ENCODE measurements around the gene NSUN7. TPM values are rescaled to one million over a fixed set of nuclear protein-coding genes. Genes with fewer than 3 reads are reported as not detected.

Gene NSUN7
- total and polyA plus RNA-seq, 9 of the 15 experiments (the other 6 are each of a cell fraction or from before 2014, with no cell fraction given), result not detected

DNA sequence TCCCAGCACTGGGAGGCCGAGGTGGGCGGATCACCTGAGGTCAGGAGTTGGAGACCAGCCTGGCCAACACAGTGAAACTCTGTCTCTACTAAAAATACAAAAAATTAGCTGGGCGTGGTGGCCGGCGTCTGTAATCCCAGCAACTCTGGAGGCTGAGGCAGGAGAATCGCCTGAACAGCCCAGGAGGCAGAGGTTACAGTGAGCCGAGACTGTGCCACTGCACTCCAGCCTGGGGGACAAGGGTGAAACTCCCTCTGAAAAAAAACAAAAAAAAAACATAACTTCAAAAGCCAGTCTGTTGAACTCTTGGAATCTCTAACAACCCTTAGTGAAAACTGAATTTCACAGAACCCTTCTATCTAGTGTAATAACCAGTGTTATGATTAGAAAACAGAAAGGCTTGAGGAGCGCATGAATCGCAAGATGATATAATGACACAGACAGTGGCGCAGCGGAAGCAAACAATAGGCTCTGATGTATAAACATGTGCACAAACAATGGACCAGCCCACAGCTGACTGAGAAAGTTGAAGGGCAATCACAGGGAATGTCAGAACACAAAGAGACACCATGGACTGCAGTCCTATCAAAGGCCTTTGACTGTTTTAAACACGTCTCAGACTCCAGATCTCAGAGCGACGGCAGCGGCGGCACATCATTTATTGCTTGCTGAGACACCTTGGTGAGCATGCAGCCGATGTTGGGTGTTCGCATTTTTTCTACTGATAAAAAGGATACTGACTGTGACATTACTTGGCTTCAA lies 81.6 kb downstream of the NSUN7 start:
- in situ Hi-C loops (cut with MboI), result no loop called here
- intact Hi-C loops (cut with micrococcal nuclease), result no loop called here
- POLR2A ChIA-PET, result interaction anchor here (1.5 kb wide), 1 partner anchor 12 kb away, joined by 5 read pairs; no protein-coding TSS in a partner anchor
- H3K79me2 ChIP-seq (ENCODE audit: control insufficient read depth, insufficient read depth, low read length), result no peaks in the 10 kb centered on the region
- no peaks in the 10 kb centered on the region for H3K9me3 ChIP-seq (replicated peaks; ENCODE audit: control insufficient read depth, insufficient read depth, low read depth, low read length)
- H3K36me3 ChIP-seq (ENCODE audit: control insufficient read depth, insufficient read depth, low read length), result no peaks in the 10 kb centered on the region
- peaks cover 2% of the 10 kb centered on the region for H3K9me1 ChIP-seq (ENCODE audit: control insufficient read depth, insufficient read depth, low read length)
- 3% methylated on average over 18 of the region's 18 CpGs for WGBS (ENCODE audit: insufficient coverage, low coverage, missing lambda C conversion rate)
- no peak overlapping the region for H2AFZ ChIP-seq (ENCODE audit: low read depth, low read length)
- DNase-seq (ENCODE audit: extremely low read depth in 1 of 4, low spot score in 3 of 4) (no peak), FAIRE-seq (no peak), ATAC-seq (no peak)
- TF ChIP-seq TOE1 (IDR thresholded peaks at IDR 0.05; ENCODE audit: borderline replicate concordance) (no peak), TOE1 (CRISPR knock-in tag; IDR thresholded peaks at IDR 0.05; ENCODE audit: borderline replicate concordance, low read depth) (no peak), ZNF644 (tag; IDR thresholded peaks at IDR 0.05; ENCODE audit: low read depth) (no peak), JUNB (CRISPR knock-in tag; conservative IDR thresholded peaks at IDR 0.05) (no peak), CXXC5 (CRISPR knock-in tag; IDR thresholded peaks at IDR 0.05) (no peak), ZNF778 (CRISPR knock-in tag; IDR thresholded peaks at IDR 0.05) (no peak), NFE2 (IDR thresholded peaks at IDR 0.05; ENCODE audit: low read depth) (no peak), GATAD2A (IDR thresholded peaks at IDR 0.05) (no peak), ZC3H4 (CRISPR knock-in tag; IDR thresholded peaks at IDR 0.05; ENCODE audit: borderline replicate concordance) (no peak), SMARCC2 (IDR thresholded peaks at IDR 0.05; ENCODE audit: low read depth) (no peak), NFRKB (IDR thresholded peaks at IDR 0.05; ENCODE audit: low read depth) (no peak), SAP30 (IDR thresholded peaks at IDR 0.05; ENCODE audit: borderline replicate concordance, insufficient read depth, low read depth, low read length, poor library complexity, severe bottlenecking) (no peak), ZFPM2 (CRISPR knock-in tag; IDR thresholded peaks at IDR 0.05) (no peak), ZNF830 (CRISPR knock-in tag; IDR thresholded peaks at IDR 0.05) (no peak), ATF7 (IDR thresholded peaks at IDR 0.05) (no peak), HOMEZ (CRISPR knock-in tag; IDR thresholded peaks at IDR 0.05) (no peak), ZBED1 (IDR thresholded peaks at IDR 0.05) (no peak)
- TF ChIP-seq, protein P1, sequence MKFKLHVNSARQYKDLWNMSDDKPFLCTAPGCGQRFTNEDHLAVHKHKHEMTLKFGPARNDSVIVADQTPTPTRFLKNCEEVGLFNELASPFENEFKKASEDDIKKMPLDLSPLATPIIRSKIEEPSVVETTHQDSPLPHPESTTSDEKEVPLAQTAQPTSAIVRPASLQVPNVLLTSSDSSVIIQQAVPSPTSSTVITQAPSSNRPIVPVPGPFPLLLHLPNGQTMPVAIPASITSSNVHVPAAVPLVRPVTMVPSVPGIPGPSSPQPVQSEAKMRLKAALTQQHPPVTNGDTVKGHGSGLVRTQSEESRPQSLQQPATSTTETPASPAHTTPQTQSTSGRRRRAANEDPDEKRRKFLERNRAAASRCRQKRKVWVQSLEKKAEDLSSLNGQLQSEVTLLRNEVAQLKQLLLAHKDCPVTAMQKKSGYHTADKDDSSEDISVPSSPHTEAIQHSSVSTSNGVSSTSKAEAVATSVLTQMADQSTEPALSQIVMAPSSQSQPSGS (CRISPR knock-in tag; IDR thresholded peaks at IDR 0.05), result no peak
- TF ChIP-seq, protein P2, sequence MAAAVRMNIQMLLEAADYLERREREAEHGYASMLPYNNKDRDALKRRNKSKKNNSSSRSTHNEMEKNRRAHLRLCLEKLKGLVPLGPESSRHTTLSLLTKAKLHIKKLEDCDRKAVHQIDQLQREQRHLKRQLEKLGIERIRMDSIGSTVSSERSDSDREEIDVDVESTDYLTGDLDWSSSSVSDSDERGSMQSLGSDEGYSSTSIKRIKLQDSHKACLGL (CRISPR knock-in tag; IDR thresholded peaks at IDR 0.05; ENCODE audit: borderline replicate concordance, poor library complexity, severe bottlenecking), result no peak
- BruUV-seq (replicated peaks), result no TSS peak
- no peak overlapping the region for H3K9ac ChIP-seq (ENCODE audit: insufficient read depth in 1 of 2, low read depth in 2 of 2, low read length in 2 of 2)
- no peak overlapping the region for H3K4me2 ChIP-seq (ENCODE audit: insufficient read depth, low read length)
- H3K4me3 ChIP-seq, result no peak overlapping the region
- H3K27me3 ChIP-seq (ENCODE audit: control insufficient read depth in 2 of 2, insufficient read depth in 2 of 2, low read length in 2 of 2), result peaks cover 24 to 78% of the 10 kb centered on the region in 2 experiments
- CTCF ChIA-PET (ENCODE audit: low intra/inter-chr PET ratio), result no interaction called here
- H3K27ac ChIP-seq (ENCODE audit: extremely low read depth, low read depth, low read length), result no peak overlapping the region
- H3K4me1 ChIP-seq (replicated peaks in 1 of 2; ENCODE audit: control insufficient read depth in 2 of 2, insufficient read depth in 2 of 2, low read length in 2 of 2), result no peaks in the 10 kb centered on the region
- no peaks in the 10 kb centered on the region for H4K20me1 ChIP-seq (replicated peaks; ENCODE audit: control insufficient read depth, insufficient read depth, low read length)

All from K562 (cell line).